ENCODE measurements around the gene TPSB2. TPM values are rescaled to one million over a fixed set of nuclear protein-coding genes. Genes with fewer than 3 reads are reported as not detected.

TPSB2 gene
- total and polyA plus RNA-seq, 9 of the 15 experiments (the other 6 are each of a cell fraction or from before 2014, with no cell fraction given), result 0.18 TPM; not detected in 8

DNA sequence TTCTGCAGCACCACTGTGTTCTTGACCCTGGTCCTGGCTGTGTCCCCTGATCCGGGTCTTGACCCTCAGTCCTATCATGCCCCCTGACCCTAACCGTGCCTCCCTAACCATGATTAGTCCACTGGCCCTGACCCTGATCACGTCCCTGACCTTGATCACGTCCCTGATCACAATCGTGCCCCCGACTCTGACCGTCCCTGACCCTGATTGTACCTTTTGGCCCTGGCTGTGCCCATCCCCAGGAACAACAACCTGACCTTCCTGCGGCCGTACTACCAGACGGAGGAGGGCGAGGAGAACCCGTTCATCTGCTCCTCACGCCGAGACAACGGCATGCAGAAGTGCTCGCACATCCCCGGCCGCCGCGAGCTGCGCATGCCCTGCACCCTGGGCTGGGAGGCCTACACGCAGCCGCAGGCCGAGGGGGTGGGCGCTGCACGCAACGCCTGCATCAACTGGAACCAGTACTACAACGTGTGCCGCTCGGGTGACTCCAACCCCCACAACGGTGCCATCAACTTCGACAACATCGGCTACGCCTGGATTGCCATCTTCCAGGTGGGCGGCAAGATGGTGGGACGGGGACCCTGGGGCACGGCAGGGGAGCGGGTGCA is 29.9 kb downstream of the TPSB2 start (continued):
- TF ChIP-seq, protein P1, sequence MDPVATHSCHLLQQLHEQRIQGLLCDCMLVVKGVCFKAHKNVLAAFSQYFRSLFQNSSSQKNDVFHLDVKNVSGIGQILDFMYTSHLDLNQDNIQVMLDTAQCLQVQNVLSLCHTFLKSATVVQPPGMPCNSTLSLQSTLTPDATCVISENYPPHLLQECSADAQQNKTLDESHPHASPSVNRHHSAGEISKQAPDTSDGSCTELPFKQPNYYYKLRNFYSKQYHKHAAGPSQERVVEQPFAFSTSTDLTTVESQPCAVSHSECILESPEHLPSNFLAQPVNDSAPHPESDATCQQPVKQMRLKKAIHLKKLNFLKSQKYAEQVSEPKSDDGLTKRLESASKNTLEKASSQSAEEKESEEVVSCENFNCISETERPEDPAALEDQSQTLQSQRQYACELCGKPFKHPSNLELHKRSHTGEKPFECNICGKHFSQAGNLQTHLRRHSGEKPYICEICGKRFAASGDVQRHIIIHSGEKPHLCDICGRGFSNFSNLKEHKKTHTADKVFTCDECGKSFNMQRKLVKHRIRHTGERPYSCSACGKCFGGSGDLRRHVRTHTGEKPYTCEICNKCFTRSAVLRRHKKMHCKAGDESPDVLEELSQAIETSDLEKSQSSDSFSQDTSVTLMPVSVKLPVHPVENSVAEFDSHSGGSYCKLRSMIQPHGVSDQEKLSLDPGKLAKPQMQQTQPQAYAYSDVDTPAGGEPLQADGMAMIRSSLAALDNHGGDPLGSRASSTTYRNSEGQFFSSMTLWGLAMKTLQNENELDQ (CRISPR knock-in tag; IDR thresholded peaks at IDR 0.05; ENCODE audit: borderline replicate concordance), result no peak
- no peak for TF ChIP-seq KLF10 (CRISPR knock-in tag; IDR thresholded peaks at IDR 0.05)
- TF ChIP-seq ZBTB17 (CRISPR knock-in tag; IDR thresholded peaks at IDR 0.05), result no peak
- TF ChIP-seq PHF21A (IDR thresholded peaks at IDR 0.05; ENCODE audit: borderline replicate concordance, low read depth), result no peak
- no peak for TF ChIP-seq RBM39 (optimal IDR thresholded peaks at IDR 0.05; ENCODE audit: low read depth, low read length)
- TF ChIP-seq, protein P2, sequence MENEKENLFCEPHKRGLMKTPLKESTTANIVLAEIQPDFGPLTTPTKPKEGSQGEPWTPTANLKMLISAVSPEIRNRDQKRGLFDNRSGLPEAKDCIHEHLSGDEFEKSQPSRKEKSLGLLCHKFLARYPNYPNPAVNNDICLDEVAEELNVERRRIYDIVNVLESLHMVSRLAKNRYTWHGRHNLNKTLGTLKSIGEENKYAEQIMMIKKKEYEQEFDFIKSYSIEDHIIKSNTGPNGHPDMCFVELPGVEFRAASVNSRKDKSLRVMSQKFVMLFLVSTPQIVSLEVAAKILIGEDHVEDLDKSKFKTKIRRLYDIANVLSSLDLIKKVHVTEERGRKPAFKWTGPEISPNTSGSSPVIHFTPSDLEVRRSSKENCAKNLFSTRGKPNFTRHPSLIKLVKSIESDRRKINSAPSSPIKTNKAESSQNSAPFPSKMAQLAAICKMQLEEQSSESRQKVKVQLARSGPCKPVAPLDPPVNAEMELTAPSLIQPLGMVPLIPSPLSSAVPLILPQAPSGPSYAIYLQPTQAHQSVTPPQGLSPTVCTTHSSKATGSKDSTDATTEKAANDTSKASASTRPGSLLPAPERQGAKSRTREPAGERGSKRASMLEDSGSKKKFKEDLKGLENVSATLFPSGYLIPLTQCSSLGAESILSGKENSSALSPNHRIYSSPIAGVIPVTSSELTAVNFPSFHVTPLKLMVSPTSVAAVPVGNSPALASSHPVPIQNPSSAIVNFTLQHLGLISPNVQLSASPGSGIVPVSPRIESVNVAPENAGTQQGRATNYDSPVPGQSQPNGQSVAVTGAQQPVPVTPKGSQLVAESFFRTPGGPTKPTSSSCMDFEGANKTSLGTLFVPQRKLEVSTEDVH (IDR thresholded peaks at IDR 0.05; ENCODE audit: low read depth, partially characterized antibody), result no peak

All from K562 (cell line).